IMR-90 (cell line): ENCODE data around the gene GAS7. TPM values are rescaled to one million over a fixed set of nuclear protein-coding genes. Genes with fewer than 3 reads are reported as not detected.
A peak's percentile ranks its signal among the peaks of the same experiment; 100 is the strongest.

ENCODE experiments used
- ATAC-seq: fragments of 200-7000 bp; cut with Tn5 transposase; 2 replicates; pipeline ENCODE4 v1.9.1; 2020; ENCODE audit warnings: low read depth, mild to moderate bottlenecking, moderate library complexity
- BruUV-seq: library from RNA; stranded (reverse); fragments of 400-500 nt; replicated peaks from 2 replicates; lab custom pipeline; 2021; lab: Mats Ljungman, UMichigan
- CTCF ChIA-PET: fragments of 300-600 bp; formaldehyde crosslinking; extraction: SDS; loops from one replicate; lab custom pipeline; 2021; ENCODE audit warnings: antibody characterized with exemption; lab: Yijun Ruan, JAX
- POLR2A ChIA-PET: fragments of 300-600 bp; sonication (Branson Sonifier 250); formaldehyde crosslinking; loops from one replicate; lab custom pipeline; 2022; ENCODE audit warnings: antibody characterized with exemption; ENCODE audit not compliant: unreplicated experiment; lab: Charles Lee
- DNase-seq: peaks from one replicate; pipeline ENCODE4 v3.0.0; 2013
- H2AFZ ChIP-seq: replicated peaks from 2 replicates; pipeline ENCODE3; 2013; ENCODE audit warnings: low read length, mild to moderate bottlenecking; ENCODE audit not compliant: poor library complexity
- H2AK5ac ChIP-seq: 2 replicates; pipeline ENCODE4 v1.6.1; 2013; ENCODE audit warnings: low read depth, low read length, inconsistent platforms
- H2AK9ac ChIP-seq: replicated peaks from 2 replicates; pipeline ENCODE3; 2013; ENCODE audit warnings: mild to moderate bottlenecking, low read depth, low read length, moderate library complexity; ENCODE audit not compliant: poor library complexity
- H2BK120ac ChIP-seq: 2 replicates; pipeline ENCODE4 v1.6.1; 2013; ENCODE audit warnings: low read depth, low read length, inconsistent platforms
- H2BK15ac ChIP-seq: 3 replicates; pipeline ENCODE4 v1.6.1; 2013; ENCODE audit warnings: low read depth, low read length, inconsistent platforms
- H2BK20ac ChIP-seq: 2 replicates; pipeline ENCODE4 v1.6.1; 2013; ENCODE audit warnings: low read depth, mild to moderate bottlenecking, inconsistent platforms, low read length, moderate library complexity
- H2BK5ac ChIP-seq: 2 replicates; pipeline ENCODE4 v1.6.1; 2013; ENCODE audit warnings: mild to moderate bottlenecking, low read depth, low read length, inconsistent platforms; ENCODE audit not compliant: poor library complexity, severe bottlenecking
- H3K14ac ChIP-seq: replicated peaks from 2 replicates; pipeline ENCODE4 v1.6.1; 2013; ENCODE audit warnings: low read depth, low read length, inconsistent platforms
- H3K18ac ChIP-seq: 2 replicates; pipeline ENCODE4 v1.6.1; 2013; ENCODE audit warnings: low read depth, low read length, control low read depth
- H3K23ac ChIP-seq: 2 replicates; pipeline ENCODE4 v1.6.1; 2013; ENCODE audit warnings: low read depth, low read length, inconsistent platforms
- H3K27ac ChIP-seq: 2 replicates; pipeline ENCODE4 v1.5.1; 2013; ENCODE audit warnings: mild to moderate bottlenecking, control low read depth, low read length; ENCODE audit not compliant: insufficient read depth
- H3K27me3 ChIP-seq: 2 replicates; pipeline ENCODE4 v1.6.1; 2013; ENCODE audit warnings: low read length; ENCODE audit not compliant: control insufficient read depth, insufficient read depth
- H3K36me3 ChIP-seq: 2 replicates; pipeline ENCODE4 v1.6.1; 2013; ENCODE audit warnings: low read length, mixed read lengths; ENCODE audit not compliant: control insufficient read depth, insufficient read depth
- H3K4ac ChIP-seq: 2 replicates; pipeline ENCODE4 v1.6.1; 2013; ENCODE audit warnings: low read depth, low read length, inconsistent platforms
- H3K4me1 ChIP-seq: 2 replicates; pipeline ENCODE4 v1.6.1; 2013; ENCODE audit warnings: low read length, mixed read lengths; ENCODE audit not compliant: control insufficient read depth, insufficient read depth
- H3K4me2 ChIP-seq: 2 replicates; pipeline ENCODE4 v1.6.1; 2013; ENCODE audit warnings: low read depth, mild to moderate bottlenecking, control low read depth, low read length, moderate library complexity
- H3K4me3 ChIP-seq: 2 replicates; pipeline ENCODE4 v1.5.1; 2013; ENCODE audit warnings: low read depth, mild to moderate bottlenecking, control low read depth, low read length, moderate library complexity; ENCODE audit not compliant: insufficient read depth
- H3K56ac ChIP-seq: 2 replicates; pipeline ENCODE4 v1.6.1; 2013; ENCODE audit warnings: low read length, inconsistent platforms; ENCODE audit not compliant: insufficient read depth; ENCODE audit errors: extremely low read depth
- H3K79me1 ChIP-seq, 2 experiments: 2 replicates each; pipeline ENCODE4 v1.6.1; 2013; ENCODE audit warnings: low read length in 2 of 2, inconsistent platforms in 1 of 2, low read depth in 1 of 2
- H3K9ac ChIP-seq: 2 replicates; pipeline ENCODE4 v1.6.1; 2013; ENCODE audit warnings: low read depth, low read length, control low read depth
- H3K9me1 ChIP-seq: 2 replicates; pipeline ENCODE4 v1.6.1; 2013; ENCODE audit warnings: low read length, inconsistent platforms; ENCODE audit not compliant: insufficient read depth
- H3K9me3 ChIP-seq: 2 replicates; pipeline ENCODE4 v1.6.1; 2013; ENCODE audit warnings: low read length; ENCODE audit not compliant: control insufficient read depth, insufficient read depth
- H4K20me1 ChIP-seq: 2 replicates; pipeline ENCODE4 v1.6.1; 2013; ENCODE audit warnings: low read length, inconsistent platforms; ENCODE audit not compliant: insufficient read depth
- H4K5ac ChIP-seq: 2 replicates; pipeline ENCODE4 v1.6.1; 2013; ENCODE audit warnings: mild to moderate bottlenecking, low read depth, low read length, control low read depth
- H4K8ac ChIP-seq, 2 experiments: 2 replicates each; pipeline ENCODE4 v1.6.1; 2013; ENCODE audit warnings: low read depth in 2 of 2, low read length in 2 of 2, control low read depth in 1 of 2, inconsistent platforms in 1 of 2
- H4K91ac ChIP-seq: 2 replicates; pipeline ENCODE4 v1.6.1; 2013; ENCODE audit warnings: low read depth, low read length, inconsistent platforms; ENCODE audit not compliant: insufficient read depth
- NFE2L2 ChIP-seq: fragments of 150-350 bp; IDR thresholded peaks from 2 replicates; pipeline ENCODE4 v1.6.1; 2016; ENCODE audit warnings: low read depth, mild to moderate bottlenecking, low read length
- RCOR1 ChIP-seq: IDR thresholded peaks from 2 replicates; pipeline ENCODE4 v1.6.1; 2012; ENCODE audit warnings: mild to moderate bottlenecking, low read length, improper control_type of control experiment; ENCODE audit not compliant: insufficient replicate concordance
- SMC3 ChIP-seq: fragments of 150-350 bp; IDR thresholded peaks from 2 replicates; pipeline ENCODE4 v1.6.1; 2016; ENCODE audit warnings: low read depth, mild to moderate bottlenecking, antibody characterized with exemption, low read length, moderate library complexity
- WGBS, 2 experiments: methylation state at CpG; one replicate each; pipeline versions ENCODE4 v1.1.5 to v1.1.7; 2013; ENCODE audit warnings: missing lambda C conversion rate in 2 of 2; ENCODE audit not compliant: insufficient read length in 1 of 2; ENCODE audit errors: extremely low coverage in 2 of 2; 5-methylcytosine and 5-hydroxymethylcytosine counted together
- dilution Hi-C: fragments of 300-500 bp; cut with HindIII; formaldehyde crosslinking; loops from one replicate; pipeline ENCODE4 v1.14.3; 2018; ENCODE audit warnings: low sequenced_read_pairs; ENCODE audit not compliant: unreplicated experiment
- in situ Hi-C: fragments of 300-500 bp; cut with MboI; formaldehyde crosslinking; loops from 3 replicates; pipeline ENCODE4 v1.14.3; 2019; ENCODE audit warnings: low sequenced_read_pairs, inconsistent platforms, mixed read lengths
- intact Hi-C: fragments of 100-400 bp; cut with micrococcal nuclease; formaldehyde crosslinking; loops from 2 replicates; pipeline ENCODE4 v1.10.0; 2022
- polyA plus RNA-seq, 3 experiments: library from polyadenylated mRNA; depleted of rRNA; stranded (reverse); fragments of >200 nt; gene quantifications; 2 replicates each; pipeline ENCODE4 v1.2.3, GENCODE V29; 2012; ENCODE audit warnings: low replicate concordance in 1 of 3
- total RNA-seq: library from RNA; depleted of rRNA; stranded (reverse); fragments of >200 nt; gene quantifications from 2 replicates; pipeline ENCODE4 v1.2.3, GENCODE V29; 2012

Gene GAS7
- total and polyA plus RNA-seq, 2 of the 4 experiments (the other 2 are of a cell fraction): 4.6 to 5.0 TPM

DNA sequence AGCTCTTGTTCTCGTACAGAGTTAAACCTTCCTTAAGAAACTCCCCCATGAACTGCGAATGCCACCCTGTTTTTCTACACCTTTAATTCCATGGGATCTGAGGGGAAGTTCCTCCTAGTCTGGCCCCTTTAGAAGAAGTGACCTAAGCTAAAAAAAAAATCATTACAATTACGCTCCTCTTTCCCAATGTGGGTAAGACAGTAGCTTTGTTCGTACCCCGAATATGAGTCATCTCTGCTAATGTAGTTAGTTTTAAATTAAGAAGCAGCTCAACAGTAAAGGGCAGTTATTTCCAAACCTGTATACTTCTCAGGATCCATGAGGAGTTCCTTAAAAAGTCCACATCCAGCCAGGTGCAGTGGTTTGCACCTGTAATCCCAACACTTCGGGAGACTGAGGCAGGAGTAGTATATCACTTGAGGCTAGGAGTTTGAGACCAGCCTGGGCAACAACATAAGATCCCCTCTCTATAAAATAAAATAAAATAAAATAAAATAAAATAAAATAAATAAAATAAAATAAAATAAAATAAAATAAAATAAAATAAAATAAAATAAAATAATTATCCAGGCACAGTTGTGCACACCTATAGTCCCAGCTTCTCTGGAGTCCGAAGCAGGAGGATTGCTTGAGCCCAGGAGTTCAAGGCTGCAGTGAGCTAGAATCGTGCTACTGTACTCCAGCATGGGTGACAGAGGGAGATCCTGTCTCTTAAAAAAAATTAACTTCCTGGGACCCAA is 319.4 kb downstream of the GAS7 start:
- in situ Hi-C loops: no loop called here

More for the DNA sequence above, 319.4 kb downstream of the GAS7 start:
- no CpG with 5 or more reads among the region's 8 CpGs for WGBS, 2 experiments
- no peak overlapping the region for H2AFZ ChIP-seq
- no peaks in the 10 kb centered on the region; the same call in 1 of the 2 replicates for H3K4me1 ChIP-seq
- H3K4me3 ChIP-seq: no peak overlapping the region
- peaks cover 5% of the 10 kb centered on the region for H3K9me3 ChIP-seq
- no peak for TF ChIP-seq NFE2L2
- TF ChIP-seq SMC3: no peak
- no peak for TF ChIP-seq RCOR1
- no peak overlapping the region for H2BK120ac ChIP-seq
- dilution Hi-C loops (no loop called here), intact Hi-C loops (loop anchor here (1.0 kb wide), 1 partner anchor 21 kb away; no protein-coding TSS in a partner anchor)
- no peak overlapping the region for H3K23ac ChIP-seq
- DNase-seq (peak; percentile 12), ATAC-seq (no peak)
- no peak overlapping the region for H3K14ac ChIP-seq
- CTCF ChIA-PET: interaction anchor here (0.6 to 1.3 kb wide), 4 partner anchors 11 to 130 kb away, joined by 3 to 5 read pairs (median 4); no protein-coding TSS in a partner anchor
- POLR2A ChIA-PET: interaction anchor here (0.6 to 0.9 kb wide), 2 partner anchors 21 to 120 kb away, joined by 3 to 5 read pairs; no protein-coding TSS in a partner anchor
- H3K4ac ChIP-seq: no peak overlapping the region
- no TSS peak for BruUV-seq
- no peak overlapping the region for H3K9ac ChIP-seq
- no peak overlapping the region for H2AK9ac ChIP-seq
- H3K4me2 ChIP-seq: no peak overlapping the region
- H3K56ac ChIP-seq: no peak overlapping the region
- no peak overlapping the region for H2BK15ac ChIP-seq
- H2BK5ac ChIP-seq: no peak overlapping the region
- no peaks in the 10 kb centered on the region for H4K20me1 ChIP-seq
- H2AK5ac ChIP-seq: no peak overlapping the region
- no peaks in the 10 kb centered on the region for H3K27me3 ChIP-seq
- H3K79me1 ChIP-seq: no peaks in the 10 kb centered on the region
- no peak overlapping the region for H3K27ac ChIP-seq
- no peak overlapping the region for H3K18ac ChIP-seq
- H3K36me3 ChIP-seq: no peaks in the 10 kb centered on the region
- H4K5ac ChIP-seq: no peak overlapping the region
- H4K8ac ChIP-seq: no peak overlapping the region
- H2BK20ac ChIP-seq: no peak overlapping the region
- no peaks in the 10 kb centered on the region for H3K9me1 ChIP-seq
- H4K91ac ChIP-seq: no peak overlapping the region
